ENCODE data around the gene NCKAP1.

GRCh38 chr2:182894174-182894573, 144.1 kb downstream of the NCKAP1 start:
- TF ChIP-seq JUNB (IDR thresholded peaks at IDR 0.05), result no peak
- TF ChIP-seq, protein P1, sequence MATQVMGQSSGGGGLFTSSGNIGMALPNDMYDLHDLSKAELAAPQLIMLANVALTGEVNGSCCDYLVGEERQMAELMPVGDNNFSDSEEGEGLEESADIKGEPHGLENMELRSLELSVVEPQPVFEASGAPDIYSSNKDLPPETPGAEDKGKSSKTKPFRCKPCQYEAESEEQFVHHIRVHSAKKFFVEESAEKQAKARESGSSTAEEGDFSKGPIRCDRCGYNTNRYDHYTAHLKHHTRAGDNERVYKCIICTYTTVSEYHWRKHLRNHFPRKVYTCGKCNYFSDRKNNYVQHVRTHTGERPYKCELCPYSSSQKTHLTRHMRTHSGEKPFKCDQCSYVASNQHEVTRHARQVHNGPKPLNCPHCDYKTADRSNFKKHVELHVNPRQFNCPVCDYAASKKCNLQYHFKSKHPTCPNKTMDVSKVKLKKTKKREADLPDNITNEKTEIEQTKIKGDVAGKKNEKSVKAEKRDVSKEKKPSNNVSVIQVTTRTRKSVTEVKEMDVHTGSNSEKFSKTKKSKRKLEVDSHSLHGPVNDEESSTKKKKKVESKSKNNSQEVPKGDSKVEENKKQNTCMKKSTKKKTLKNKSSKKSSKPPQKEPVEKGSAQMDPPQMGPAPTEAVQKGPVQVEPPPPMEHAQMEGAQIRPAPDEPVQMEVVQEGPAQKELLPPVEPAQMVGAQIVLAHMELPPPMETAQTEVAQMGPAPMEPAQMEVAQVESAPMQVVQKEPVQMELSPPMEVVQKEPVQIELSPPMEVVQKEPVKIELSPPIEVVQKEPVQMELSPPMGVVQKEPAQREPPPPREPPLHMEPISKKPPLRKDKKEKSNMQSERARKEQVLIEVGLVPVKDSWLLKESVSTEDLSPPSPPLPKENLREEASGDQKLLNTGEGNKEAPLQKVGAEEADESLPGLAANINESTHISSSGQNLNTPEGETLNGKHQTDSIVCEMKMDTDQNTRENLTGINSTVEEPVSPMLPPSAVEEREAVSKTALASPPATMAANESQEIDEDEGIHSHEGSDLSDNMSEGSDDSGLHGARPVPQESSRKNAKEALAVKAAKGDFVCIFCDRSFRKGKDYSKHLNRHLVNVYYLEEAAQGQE (IDR thresholded peaks at IDR 0.05), result no peak
